GM12878 (cell line): ENCODE results near the gene SLC45A1. TPM values are rescaled to one million over a fixed set of nuclear protein-coding genes. Genes with fewer than 3 reads are reported as not detected.

Experiments
- ATAC-seq: fragments of 200-7000 bp; cut with Tn5 transposase; 3 replicates; pipeline ENCODE4 v1.9.1; 2020; ENCODE audit warnings: mild to moderate bottlenecking, moderate library complexity
- BruUV-seq: library from RNA; stranded (reverse); fragments of 400-500 nt; replicated peaks from 2 replicates; lab custom pipeline; 2021; lab: Mats Ljungman, UMichigan
- CTCF ChIA-PET: fragments of 300-600 bp; sonication (Branson Sonifier 250); formaldehyde crosslinking; extraction: SDS; loops from one replicate; lab custom pipeline; 2021; ENCODE audit warnings: inconsistent platforms; lab: Yijun Ruan, JAX
- POLR2A ChIA-PET: fragments of 350-600 bp; formaldehyde crosslinking; extraction: SDS; loops from one replicate; lab custom pipeline; 2021; ENCODE audit warnings: inconsistent platforms; lab: Charles Lee
- RAD21 ChIA-PET: fragments of 300-600 bp; sonication (Branson Sonifier 250); formaldehyde crosslinking; loops from one replicate; lab custom pipeline; 2023; ENCODE audit warnings: antibody characterized with exemption; ENCODE audit not compliant: unreplicated experiment; lab: Charles Lee
- SMC1A ChIA-PET: fragments of 300-600 bp; sonication (Branson Sonifier 250); formaldehyde crosslinking; loops from one replicate; lab custom pipeline; 2023; ENCODE audit not compliant: unreplicated experiment, uncharacterized antibody; lab: Charles Lee
- DNase-seq: peaks from one replicate; pipeline ENCODE4 v3.0.0-alpha.2; 2011; ENCODE audit warnings: low read depth, low spot score
- FAIRE-seq: peaks from 3 replicates; lab custom pipeline; 2011; peaks lifted over from hg19 to GRCh38; lab: Jason Lieb, UNC
- H2AFZ ChIP-seq: 2 replicates; pipeline ENCODE4 v1.6.0; 2011; ENCODE audit warnings: low read depth, low read length, control low read depth; ENCODE audit not compliant: control insufficient read depth
- H3K27ac ChIP-seq: 2 replicates; pipeline ENCODE4 v1.5.1; 2011; ENCODE audit warnings: control low read depth; ENCODE audit not compliant: control insufficient read depth, insufficient read depth
- H3K27me3 ChIP-seq, 2 experiments: replicated peaks in 1 of 2; 2 replicates each; pipeline versions ENCODE4 v1.6.0 to v1.6.1; 2011; ENCODE audit warnings: low read length in 1 of 2; ENCODE audit not compliant: control insufficient read depth in 2 of 2, insufficient read depth in 2 of 2
- H3K36me3 ChIP-seq, 2 experiments: 2 replicates each; pipeline ENCODE4 v1.5.1; 2011; ENCODE audit warnings: low read length in 1 of 2; ENCODE audit not compliant: control insufficient read depth in 2 of 2, insufficient read depth in 2 of 2
- H3K4me1 ChIP-seq: 2 replicates; pipeline ENCODE4 v1.6.1; 2011; ENCODE audit warnings: mild to moderate bottlenecking, low read length, moderate library complexity, mixed read lengths; ENCODE audit not compliant: control insufficient read depth, insufficient read depth
- H3K4me2 ChIP-seq: 2 replicates; pipeline ENCODE4 v1.6.0; 2011; ENCODE audit warnings: control low read depth; ENCODE audit not compliant: control insufficient read depth, insufficient read depth
- H3K4me3 ChIP-seq: fragments of 200-600 bp; sonication (generic); 2 replicates; pipeline ENCODE4 v1.5.1; 2016
- H3K79me2 ChIP-seq: 2 replicates; pipeline ENCODE4 v1.6.0; 2011; ENCODE audit warnings: low read length; ENCODE audit not compliant: control insufficient read depth, insufficient read depth
- H3K9ac ChIP-seq: 2 replicates; pipeline ENCODE4 v1.8.0; 2011; ENCODE audit warnings: low read length, control low read depth, mixed read lengths; ENCODE audit not compliant: control insufficient read depth, insufficient read depth
- H3K9me3 ChIP-seq: replicated peaks from 3 replicates; pipeline ENCODE4 v1.5.1; 2011; ENCODE audit warnings: mild to moderate bottlenecking, low read length; ENCODE audit not compliant: control insufficient read depth, insufficient read depth
- H4K20me1 ChIP-seq: 2 replicates; pipeline ENCODE4 v1.6.0; 2011; ENCODE audit not compliant: control insufficient read depth, insufficient read depth
- JUND ChIP-seq: IDR thresholded peaks from 2 replicates; pipeline ENCODE4 v1.6.1; 2012; ENCODE audit warnings: low read depth, mild to moderate bottlenecking, low read length, improper control_type of control experiment, moderate library complexity
- PML ChIP-seq: IDR thresholded peaks from 2 replicates; pipeline ENCODE4 v1.6.1; 2012; ENCODE audit warnings: low read length, inconsistent platforms
- POLR2A ChIP-seq: IDR thresholded peaks from 2 replicates; pipeline ENCODE4 v1.6.1; 2011; ENCODE audit warnings: low read depth, mild to moderate bottlenecking, low read length
- POLR2AphosphoS5 ChIP-seq: IDR thresholded peaks from 2 replicates; pipeline ENCODE4 v1.6.1; 2011; ENCODE audit warnings: mild to moderate bottlenecking, low read length, inconsistent platforms
- RAD21 ChIP-seq: IDR thresholded peaks from 2 replicates; pipeline ENCODE4 v1.6.1; 2011; ENCODE audit warnings: mild to moderate bottlenecking, low read depth, low read length, moderate library complexity; ENCODE audit not compliant: insufficient read depth
- SRF ChIP-seq, 2 experiments: IDR thresholded peaks; 2 replicates each; pipeline ENCODE4 v1.6.1; 2011; ENCODE audit warnings: low read depth in 2 of 2, low read length in 2 of 2, mild to moderate bottlenecking in 1 of 2, moderate library complexity in 1 of 2
- ZSCAN29 ChIP-seq: fragments of 450-650 bp; IDR thresholded peaks from 2 replicates; pipeline ENCODE4 v1.6.1; 2017; ENCODE audit warnings: mild to moderate bottlenecking, moderate library complexity
- WGBS: methylation state at CpG from one replicate; pipeline ENCODE4 v1.1.6; 2016; ENCODE audit warnings: low lambda C conversion rate; ENCODE audit not compliant: insufficient replicate concordance, insufficient coverage; ENCODE audit errors: missing lambda C conversion rate; 5-methylcytosine and 5-hydroxymethylcytosine counted together
- in situ Hi-C: fragments of 300-500 bp; cut with MboI; formaldehyde crosslinking; loops from 9 replicates; pipeline ENCODE4 v1.14.3; 2018; ENCODE audit warnings: mixed read lengths
- intact Hi-C: fragments of 100-400 bp; cut with micrococcal nuclease; formaldehyde crosslinking; loops from one replicate; pipeline ENCODE4 v1.14.2; 2022; ENCODE audit not compliant: unreplicated experiment
- polyA plus RNA-seq, 11 experiments: library from polyadenylated mRNA; depleted of rRNA in 4 of 11; unstranded in 6 of 11; stranded (reverse) in 5 of 11; fragments of >200 nt; fragmentation: Nextera tagmentation in 4 of 11; fragmentation: Illumina TruSeq in 1 of 11; extraction: Ambion mirVana in 4 of 11; extraction: Trizol in 1 of 11; gene quantifications; 1 replicate in 1 of 11; 2 replicates in 10 of 11; pipeline versions ENCODE4 v1.2.1 to v1.2.3, GENCODE V29; 2011 to 2016; ENCODE audit warnings: inconsistent platforms in 2 of 11, missing spikeins in 2 of 11, low read depth in 1 of 11
- total RNA-seq, 4 experiments: library from RNA; depleted of rRNA in 3 of 4; stranded (reverse); fragments of >200 nt in 3 of 4; fragmentation: Illumina TruSeq in 1 of 4; extraction: Trizol in 1 of 4; gene quantifications; 2 replicates each; pipeline versions ENCODE4 v1.2.1 to v1.2.3, GENCODE V29; 2013 to 2021
- TF ChIP-seq, protein P1 (sequence below): IDR thresholded peaks from 2 replicates; pipeline ENCODE4 v1.6.1; 2012; ENCODE audit warnings: low read depth, low read length, improper control_type of control experiment

SLC45A1 gene
- total and polyA plus RNA-seq, 10 of the 15 experiments (the other 5 are each of a cell fraction or from before 2014, with no cell fraction given), result 0.07 to 0.23 (median 0.13) TPM; not detected in 6

GRCh38 chr1:8330271-8331125 is 12.6 kb downstream of the SLC45A1 start (continued):
- TF ChIP-seq, protein P1, sequence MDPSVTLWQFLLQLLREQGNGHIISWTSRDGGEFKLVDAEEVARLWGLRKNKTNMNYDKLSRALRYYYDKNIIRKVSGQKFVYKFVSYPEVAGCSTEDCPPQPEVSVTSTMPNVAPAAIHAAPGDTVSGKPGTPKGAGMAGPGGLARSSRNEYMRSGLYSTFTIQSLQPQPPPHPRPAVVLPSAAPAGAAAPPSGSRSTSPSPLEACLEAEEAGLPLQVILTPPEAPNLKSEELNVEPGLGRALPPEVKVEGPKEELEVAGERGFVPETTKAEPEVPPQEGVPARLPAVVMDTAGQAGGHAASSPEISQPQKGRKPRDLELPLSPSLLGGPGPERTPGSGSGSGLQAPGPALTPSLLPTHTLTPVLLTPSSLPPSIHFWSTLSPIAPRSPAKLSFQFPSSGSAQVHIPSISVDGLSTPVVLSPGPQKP, result no peak
- TF ChIP-seq POLR2A (no peak), POLR2AphosphoS5 (no peak)

GRCh38 chr1:8332806-8333205 is 14.9 kb downstream of the SLC45A1 start:
- no peak overlapping the region for H3K27ac ChIP-seq
- H3K79me2 ChIP-seq, result no peaks in the 10 kb centered on the region
- ChIA-PET POLR2A (no interaction called here), CTCF (interaction anchor here (0.7 to 1.0 kb wide), 2 partner anchors 318 to 1904 kb away, joined by 4 read pairs; no protein-coding TSS in a partner anchor), RAD21 (no interaction called here), SMC1A (no interaction called here)
- no peaks in the 10 kb centered on the region for H3K36me3 ChIP-seq
- H3K9me3 ChIP-seq, result no peaks in the 10 kb centered on the region; the same call in 2 of the 3 replicates
- BruUV-seq, result no TSS peak
- ATAC-seq (no peak), DNase-seq (no peak), FAIRE-seq (no peak)
- intact Hi-C loops, result no loop called here
- H2AFZ ChIP-seq, result no peak overlapping the region
- H3K4me3 ChIP-seq, result no peak overlapping the region
- in situ Hi-C loops, result no loop called here
- WGBS, result 68% methylated on average over 16 of the region's 16 CpGs
- no peaks in the 10 kb centered on the region for H4K20me1 ChIP-seq
- H3K9ac ChIP-seq, result no peak overlapping the region
- no peak overlapping the region for H3K4me2 ChIP-seq
- H3K4me1 ChIP-seq, result no peaks in the 10 kb centered on the region
- no peak for TF ChIP-seq ZSCAN29
- no peak for TF ChIP-seq SRF (IDR thresholded peaks at IDR 0.05; ENCODE audit: low read depth in 2 of 2, low read length in 2 of 2)
- TF ChIP-seq JUND, result no peak
- no peak for TF ChIP-seq RAD21
- no peak for TF ChIP-seq PML
- no peaks in the 10 kb centered on the region; a peak in 1 of 4 replicates for H3K27me3 ChIP-seq
